IPS-NIHi7 (cell line): Measurements from ENCODE around the gene NUP98.

Experiments used
- DNase-seq: peaks from one replicate; pipeline ENCODE4 v3.0.0; 2012; ENCODE audit warnings: mixed read lengths; ENCODE audit errors: extremely low spot score

Gene NUP98

DNA sequence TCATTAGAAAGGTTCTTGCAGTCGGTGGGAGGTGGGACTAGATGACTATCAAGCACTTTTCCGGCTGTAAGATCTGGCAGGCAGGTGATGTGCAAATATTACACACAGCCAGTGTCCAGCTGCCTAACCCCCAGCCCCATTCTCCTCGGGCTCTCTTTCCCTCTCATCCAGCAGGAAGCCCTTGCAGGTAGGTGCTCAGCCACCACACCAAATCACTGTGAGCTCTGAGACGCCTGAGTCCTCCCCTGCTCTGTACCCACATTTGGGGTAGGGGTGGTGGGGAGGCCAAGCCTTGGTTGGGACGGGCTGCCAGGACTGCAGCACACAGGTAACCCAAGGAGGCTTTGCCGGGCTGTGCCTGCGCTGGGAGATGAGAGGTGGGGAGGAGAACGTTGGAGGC, 156.2 kb downstream of the NUP98 start:
- DNase-seq: no peak

GRCh38 chr11:3639841-3640240, 157.5 kb downstream of the NUP98 start:
- no peak for DNase-seq

GRCh38 chr11:3638513-3638912, 158.8 kb downstream of the NUP98 start:
- DNase-seq: no peak

GRCh38 chr11:3637201-3637600, 160.2 kb downstream of the NUP98 start:
- no peak for DNase-seq

DNA sequence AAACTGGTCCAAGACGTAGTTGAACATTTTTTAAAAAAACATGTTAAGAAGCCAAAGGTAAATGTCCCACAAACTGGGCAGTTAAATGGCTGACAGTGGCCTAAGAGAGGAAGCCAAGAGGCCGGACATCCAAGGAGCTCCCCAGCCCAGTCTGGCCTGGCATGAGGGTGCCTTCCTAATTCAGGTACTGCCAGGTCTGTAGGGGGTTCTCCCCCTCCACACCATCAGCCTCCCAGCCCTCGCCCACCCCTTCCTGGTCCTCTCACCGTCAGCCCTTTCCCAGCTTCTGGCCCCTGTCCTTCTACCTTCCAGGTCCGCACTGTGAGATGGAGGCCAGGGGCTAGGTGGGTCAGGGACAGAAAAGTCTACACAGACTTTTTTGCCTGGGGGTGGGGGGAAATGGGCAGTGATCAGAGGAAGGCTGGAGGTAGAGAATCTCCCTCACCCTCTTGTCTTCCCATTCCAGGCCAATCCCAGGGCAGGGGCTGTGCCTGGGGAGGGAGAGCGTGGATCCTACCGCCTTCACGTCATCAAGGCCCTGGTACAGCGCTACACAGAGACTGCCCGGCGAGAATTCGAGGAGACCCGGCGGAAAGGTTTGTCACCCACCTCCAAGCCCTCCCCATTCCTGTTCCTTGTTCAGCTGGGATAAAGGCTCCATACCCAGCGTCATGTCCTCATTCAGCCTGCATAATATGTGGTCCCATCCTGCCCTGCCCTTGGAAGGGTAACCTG, 161.5 kb downstream of the NUP98 start:
- DNase-seq: no peak

DNA sequence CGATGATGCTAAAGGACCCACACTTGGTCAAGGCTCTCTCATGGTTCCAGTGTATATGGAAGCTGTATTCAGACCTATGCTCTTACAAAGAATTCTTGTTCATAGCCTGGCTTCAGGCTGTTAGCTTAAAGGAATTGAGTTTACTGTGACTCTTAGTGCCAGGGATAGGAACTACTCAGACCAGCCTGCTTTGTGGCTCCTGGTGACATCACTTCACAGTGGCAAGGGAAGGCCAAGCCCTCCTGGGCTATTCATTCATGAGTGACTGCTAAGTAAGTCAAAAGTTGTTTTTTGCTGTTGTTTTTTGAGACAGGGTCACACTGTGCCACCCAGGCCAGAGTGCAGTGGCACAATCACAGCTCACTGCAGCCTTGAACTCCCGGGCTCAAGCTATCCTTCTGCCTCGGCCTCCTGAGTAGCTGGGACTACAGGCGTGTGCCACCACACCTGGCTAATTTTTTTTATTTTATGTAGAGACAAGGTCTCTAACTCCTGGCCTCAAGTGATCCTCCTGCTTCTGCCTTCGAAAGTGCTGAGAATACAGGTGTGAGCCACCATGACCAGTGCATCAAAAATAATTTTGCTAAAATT, 165.2 kb downstream of the NUP98 start:
- no peak for DNase-seq

DNA sequence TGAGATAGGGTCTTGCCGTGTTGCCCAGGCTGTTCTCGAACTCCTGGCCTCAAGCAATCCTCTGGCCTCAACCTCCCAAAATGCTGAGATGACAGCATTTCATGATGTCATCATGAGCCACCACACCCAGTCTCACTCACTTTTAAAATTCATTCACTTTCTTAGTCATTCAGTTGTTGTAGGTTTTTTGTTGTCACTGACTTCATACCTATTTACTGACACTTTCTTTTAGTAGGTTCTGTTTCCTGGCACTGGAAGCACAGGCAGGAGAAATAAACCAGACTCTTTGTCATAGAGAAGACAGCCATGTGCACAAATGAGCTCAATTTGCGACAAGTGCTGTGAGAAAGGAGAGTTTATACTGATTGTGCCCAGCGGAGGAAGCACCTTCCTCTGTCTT, 166.0 kb downstream of the NUP98 start:
- no peak for DNase-seq

DNA sequence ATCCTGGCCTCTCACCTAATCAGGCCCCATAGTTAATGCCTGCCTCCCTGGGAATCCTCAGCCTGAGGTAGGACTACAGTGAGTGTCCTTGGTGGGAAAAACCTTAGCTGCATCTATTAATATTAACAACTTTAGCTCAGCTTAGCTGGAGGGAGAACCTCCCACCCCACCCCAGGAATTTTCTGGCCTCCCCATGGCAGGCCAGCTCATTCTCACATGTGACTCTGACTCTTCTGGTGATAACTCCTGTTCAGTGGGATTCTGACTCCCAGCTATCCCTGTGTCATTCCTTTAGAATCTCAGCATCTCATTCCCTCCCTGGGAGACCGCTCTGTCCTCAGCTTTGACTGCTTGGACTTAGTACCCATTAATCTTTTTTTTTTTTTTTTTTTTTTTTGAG, 170.1 kb downstream of the NUP98 start:
- no peak for DNase-seq

GRCh38 chr11:3626250-3626960, 170.9 kb downstream of the NUP98 start:
- DNase-seq: no peak
